Osteoblast (primary cell): ENCODE data around the gene LRRC3C. TPM values are rescaled to one million over a fixed set of nuclear protein-coding genes. Genes with fewer than 3 reads are reported as not detected.

Source experiments
- DNase-seq: peaks from one replicate; pipeline ENCODE4 v3.0.0; 2011; ENCODE audit warnings: low spot score, mixed read lengths; ENCODE audit not compliant: insufficient read length; ENCODE audit errors: missing footprints
- H2AFZ ChIP-seq: 2 replicates; pipeline ENCODE4 v1.6.0; 2011; ENCODE audit warnings: mild to moderate bottlenecking, low read length
- H3K27ac ChIP-seq: 2 replicates; pipeline ENCODE4 v1.5.1; 2011; ENCODE audit warnings: mild to moderate bottlenecking, low read depth, low read length, moderate library complexity
- H3K27me3 ChIP-seq: 2 replicates; pipeline ENCODE4 v1.6.0; 2012; ENCODE audit warnings: mild to moderate bottlenecking, control low read depth, inconsistent platforms, low read length, moderate library complexity; ENCODE audit not compliant: insufficient read depth
- H3K36me3 ChIP-seq: 2 replicates; pipeline ENCODE4 v1.5.1; 2011; ENCODE audit warnings: mild to moderate bottlenecking, low read length, control low read depth, moderate library complexity; ENCODE audit not compliant: insufficient read depth
- H3K4me1 ChIP-seq: 2 replicates; pipeline ENCODE4 v1.5.1; 2011; ENCODE audit warnings: mild to moderate bottlenecking, low read length, control low read depth, moderate library complexity; ENCODE audit not compliant: insufficient read depth
- H3K4me2 ChIP-seq: 2 replicates; pipeline ENCODE4 v1.6.0; 2011; ENCODE audit warnings: mild to moderate bottlenecking, low read length; ENCODE audit not compliant: insufficient read depth
- H3K4me3 ChIP-seq: fragments of 200-600 bp; sonication (generic); 3 replicates; pipeline ENCODE4 v1.5.1; 2012; ENCODE audit warnings: mild to moderate bottlenecking, low read length, inconsistent platforms; ENCODE audit not compliant: insufficient read depth
- H3K79me2 ChIP-seq: 2 replicates; pipeline ENCODE4 v1.6.0; 2012; ENCODE audit warnings: mild to moderate bottlenecking, low read length, control low read depth, inconsistent platforms; ENCODE audit not compliant: insufficient read depth
- H3K9me3 ChIP-seq: 2 replicates; pipeline ENCODE4 v1.5.1; 2011; ENCODE audit warnings: low read depth, low read length, control low read depth
- H4K20me1 ChIP-seq: 2 replicates; pipeline ENCODE4 v1.6.0; 2012; ENCODE audit warnings: mild to moderate bottlenecking, low read length, control low read depth; ENCODE audit not compliant: insufficient read depth
- CTCF ChIP-seq: IDR thresholded peaks from 2 replicates; pipeline ENCODE4 v1.5.1; 2011; ENCODE audit warnings: mild to moderate bottlenecking, low read depth, low read length, moderate library complexity; ENCODE audit errors: extremely low read depth
- total RNA-seq: library from RNA; depleted of rRNA; stranded (reverse); fragments of >200 nt; gene quantifications from 2 replicates; pipeline ENCODE4 v1.2.3, GENCODE V29; 2012

Gene LRRC3C
- total RNA-seq, 1 donor = not detected

GRCh38 chr17:39962642-39963220 lies 35.2 kb downstream of the LRRC3C start, which contains the start of gene GSDMA:
GSDMA (plus strand) TSS chr17:39963004; CDS start chr17:39965688, 2,684 bp downstream.
- Histone ChIP-seq H4K20me1 (no peaks in the 10 kb centered on the region), H3K9me3 (no peaks in the 10 kb centered on the region), H2AFZ (no peak within 1 kb of the TSS), H3K36me3 (no peaks in the 10 kb centered on the region), H3K27me3 (peaks cover 15% of the 10 kb centered on the region), H3K4me3 (no peak within 1 kb of the TSS), H3K27ac (no peak within 1 kb of the TSS), H3K4me1 (peaks cover 7% of the 10 kb centered on the region), H3K79me2 (no peaks in the 10 kb centered on the region), H3K4me2 (no peak within 1 kb of the TSS)
- DNase-seq = no peak
- TF ChIP-seq CTCF = no peak

GRCh38 chr17:39963829-39964228 lies 36.3 kb downstream of the LRRC3C start:
- Histone ChIP-seq H3K79me2 (no peaks in the 10 kb centered on the region), H3K4me3 (no peak overlapping the region), H3K27me3 (peaks cover 15% of the 10 kb centered on the region), H3K9me3 (no peaks in the 10 kb centered on the region), H3K4me1 (peaks cover 7% of the 10 kb centered on the region), H3K27ac (no peak overlapping the region), H2AFZ (no peak overlapping the region), H3K4me2 (no peak overlapping the region), H4K20me1 (no peaks in the 10 kb centered on the region), H3K36me3 (no peaks in the 10 kb centered on the region)
- DNase-seq = no peak
- no peak for TF ChIP-seq CTCF

- H2AFZ ChIP-seq = no peak overlapping the region
- H4K20me1 ChIP-seq = no peaks in the 10 kb centered on the region
- no peak overlapping the region for H3K4me2 ChIP-seq
- H3K4me3 ChIP-seq = no peak overlapping the region
- H3K4me1 ChIP-seq = peaks cover 4% of the 10 kb centered on the region
- H3K36me3 ChIP-seq = no peaks in the 10 kb centered on the region
- TF ChIP-seq CTCF = no peak
- H3K79me2 ChIP-seq = no peaks in the 10 kb centered on the region
- H3K9me3 ChIP-seq = no peaks in the 10 kb centered on the region
- no peak for DNase-seq
- H3K27me3 ChIP-seq = peaks cover 22% of the 10 kb centered on the region
- no peak overlapping the region for H3K27ac ChIP-seq
These were observed 37.6 kb downstream of the LRRC3C start for GRCh38 chr17:39965017-39965699.

GRCh38 chr17:39966771-39967170 lies 39.2 kb downstream of the LRRC3C start:
- no peak for DNase-seq
- H3K27ac ChIP-seq = no peak overlapping the region
- no peak for TF ChIP-seq CTCF
- no peaks in the 10 kb centered on the region for H3K9me3 ChIP-seq
- no peaks in the 10 kb centered on the region for H3K36me3 ChIP-seq
- H3K4me3 ChIP-seq = no peak overlapping the region
- peaks cover 25% of the 10 kb centered on the region for H3K27me3 ChIP-seq
- no peaks in the 10 kb centered on the region for H4K20me1 ChIP-seq
- no peak overlapping the region for H3K4me2 ChIP-seq
- H3K4me1 ChIP-seq = no peaks in the 10 kb centered on the region
- no peaks in the 10 kb centered on the region for H3K79me2 ChIP-seq
- no peak overlapping the region for H2AFZ ChIP-seq
